GM21360 (cell line): ENCODE measurements around the gene TMCC2.

ENCODE experiments used
- ATAC-seq: cut with Tn5 transposase; IDR thresholded peaks from one replicate; pipeline ENCODE4 v1.9.1; 2021; ENCODE audit warnings: mild to moderate bottlenecking, moderate library complexity; ENCODE audit not compliant: unreplicated experiment

Gene TMCC2

DNA sequence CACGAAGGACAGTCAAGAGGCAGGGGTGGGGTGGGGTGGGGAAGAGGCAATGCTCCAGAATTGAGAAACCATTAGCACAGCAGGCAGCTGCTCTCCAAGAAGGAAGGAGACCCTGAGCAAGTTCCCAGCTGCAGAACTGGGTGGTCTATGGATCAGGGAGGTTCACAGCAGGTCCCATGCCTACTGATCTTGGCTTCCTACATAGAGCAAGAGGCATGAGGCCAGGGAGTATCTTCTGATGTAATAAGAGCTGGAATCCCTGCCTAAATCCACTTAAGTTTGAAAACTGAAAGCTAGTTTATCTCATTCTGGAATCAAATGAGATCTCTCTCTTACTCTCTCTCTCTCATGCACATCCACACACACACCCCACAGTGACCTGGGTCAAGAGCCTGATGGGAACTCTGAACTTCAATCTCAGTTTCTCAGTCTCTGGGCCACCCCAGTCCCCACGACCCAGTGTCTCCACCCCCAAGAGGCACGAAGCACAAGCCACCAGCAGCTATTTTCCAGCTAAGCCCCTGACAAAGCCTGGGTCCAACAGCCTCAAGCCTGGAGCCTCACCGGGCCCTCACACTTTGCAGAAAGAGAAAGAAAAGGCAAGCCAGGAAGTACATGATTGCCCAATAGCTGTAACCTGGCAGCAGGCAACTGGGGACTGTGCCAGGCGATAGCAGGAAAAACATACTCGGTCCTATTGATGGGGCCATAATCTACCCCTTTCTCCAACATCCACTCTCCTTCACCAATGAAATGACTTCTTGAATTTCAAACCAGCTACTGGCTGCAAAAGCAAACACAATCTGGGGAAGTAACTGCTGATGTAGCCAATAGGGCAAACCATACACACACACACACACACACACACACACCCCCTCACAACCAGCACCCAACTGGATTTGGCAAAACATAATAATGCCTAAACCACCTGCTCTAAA, 91.6 kb downstream of the TMCC2 start:
- ATAC-seq = no peak

- ATAC-seq = no peak
These were observed 93.6 kb downstream of the TMCC2 start, which contains the start of gene NUAK2 for GRCh38 chr1:205321162-205321958. TSS of gene NUAK2 (minus strand) at chr1:205321745. CDS start at chr1:205321628, 117 bp downstream.

DNA sequence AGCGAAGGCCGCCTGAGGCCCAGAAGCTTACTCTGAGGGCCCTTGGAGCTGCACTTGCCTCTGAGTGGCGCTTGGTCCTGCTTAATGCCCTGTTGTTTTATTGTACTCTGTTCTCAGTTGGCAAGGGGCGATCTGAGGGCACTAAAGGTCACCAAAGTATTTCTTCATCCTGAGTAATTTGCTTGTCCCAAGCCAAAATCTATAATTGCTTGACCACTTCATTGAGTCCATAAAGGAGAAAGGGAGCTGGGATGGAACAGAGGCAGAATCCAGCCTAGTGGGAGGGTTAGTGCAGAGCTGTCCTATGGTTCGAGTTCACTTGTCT, 94.2 kb downstream of the TMCC2 start:
- ATAC-seq = no peak
